Loucy (cell line): ENCODE data around the gene KIFC1.

Experiments used
- H2AFZ ChIP-seq: fragments of 200-600 bp; sonication (generic); 2 replicates; pipeline ENCODE4 v1.6.0; 2016; ENCODE audit warnings: antibody characterized with exemption, mild to moderate bottlenecking, low read length, moderate library complexity
- H3F3A ChIP-seq: fragments of 200-600 bp; 2 replicates; pipeline ENCODE4 v1.6.0; 2016; ENCODE audit warnings: antibody characterized with exemption, low read depth, mild to moderate bottlenecking
- H3K27me3 ChIP-seq: fragments of 200-600 bp; sonication (generic); 2 replicates; pipeline ENCODE4 v1.6.1; 2014; ENCODE audit warnings: low read length, mild to moderate bottlenecking; ENCODE audit not compliant: insufficient read depth, poor library complexity, severe bottlenecking
- H3K36me3 ChIP-seq: fragments of 200-600 bp; sonication (generic); 2 replicates; pipeline ENCODE4 v1.6.1; 2016; ENCODE audit warnings: low read length; ENCODE audit not compliant: insufficient read depth
- H3K4me1 ChIP-seq: fragments of 200-600 bp; sonication (generic); 2 replicates; pipeline ENCODE4 v1.5.1; 2014; ENCODE audit warnings: low read length, mild to moderate bottlenecking; ENCODE audit not compliant: insufficient read depth, poor library complexity, severe bottlenecking
- H3K4me2 ChIP-seq: fragments of 200-600 bp; sonication (generic); 2 replicates; pipeline ENCODE4 v1.6.0; 2014; ENCODE audit warnings: antibody characterized with exemption, low read length, low read depth, mild to moderate bottlenecking; ENCODE audit not compliant: poor library complexity, severe bottlenecking
- H3K4me3 ChIP-seq: fragments of 200-600 bp; sonication (generic); 2 replicates; pipeline ENCODE4 v1.5.1; 2014; ENCODE audit warnings: low read length, mild to moderate bottlenecking, mixed read lengths; ENCODE audit not compliant: poor library complexity, severe bottlenecking
- H3K79me2 ChIP-seq: fragments of 200-600 bp; sonication (generic); 2 replicates; pipeline ENCODE4 v1.6.1; 2014; ENCODE audit warnings: low read length; ENCODE audit not compliant: insufficient read depth
- H3K9ac ChIP-seq: fragments of 200-600 bp; sonication (generic); 2 replicates; pipeline ENCODE4 v1.6.0; 2014; ENCODE audit warnings: mild to moderate bottlenecking, low read depth, low read length, moderate library complexity; ENCODE audit not compliant: poor library complexity, severe bottlenecking
- H3K9me2 ChIP-seq: fragments of 200-600 bp; sonication (generic); replicated peaks from 2 replicates; pipeline ENCODE4 v1.6.1; 2016; ENCODE audit warnings: low read depth, low read length, mixed read lengths
- H3K9me3 ChIP-seq: fragments of 200-600 bp; sonication (generic); 2 replicates; pipeline ENCODE4 v1.6.1; 2014; ENCODE audit warnings: mild to moderate bottlenecking, antibody characterized with exemption, low read length, low read depth; ENCODE audit not compliant: insufficient read depth
- H4K20me1 ChIP-seq: fragments of 200-600 bp; sonication (generic); 2 replicates; pipeline ENCODE4 v1.6.0; 2014; ENCODE audit warnings: antibody characterized with exemption, low read length, mild to moderate bottlenecking; ENCODE audit not compliant: insufficient read depth, poor library complexity, severe bottlenecking
- EZH2phosphoT487 ChIP-seq: fragments of 200-600 bp; IDR thresholded peaks from 2 replicates; pipeline ENCODE4 v1.6.1; 2018; ENCODE audit warnings: antibody characterized with exemption, mild to moderate bottlenecking, moderate library complexity, borderline replicate concordance
- TF ChIP-seq, protein P1 (sequence below): fragments of 200-600 bp; sonication (generic); conservative IDR thresholded peaks from 2 replicates; pipeline ENCODE4 v1.5.1; 2014; ENCODE audit warnings: mild to moderate bottlenecking, antibody characterized with exemption, low read length

The KIFC1 gene

GRCh38 chr6:33440649-33441309, 49.2 kb downstream of the KIFC1 start:
- Histone ChIP-seq H3K79me2 (no peaks in the 10 kb centered on the region), H3K4me2 (no peak overlapping the region), H3K36me3 (peaks cover 48% of the 10 kb centered on the region; the same call in 1 of the 2 replicates), H3K4me1 (no peaks in the 10 kb centered on the region), H3K9me3 (no peaks in the 10 kb centered on the region), H3F3A (no peaks in the 10 kb centered on the region), H2AFZ (no peak overlapping the region), H3K27me3 (no peaks in the 10 kb centered on the region), H4K20me1 (no peaks in the 10 kb centered on the region), H3K4me3 (no peak overlapping the region), H3K9me2 (no peaks in the 10 kb centered on the region), H3K9ac (no peak overlapping the region)
- no peak for TF ChIP-seq EZH2phosphoT487
- TF ChIP-seq, protein P1, sequence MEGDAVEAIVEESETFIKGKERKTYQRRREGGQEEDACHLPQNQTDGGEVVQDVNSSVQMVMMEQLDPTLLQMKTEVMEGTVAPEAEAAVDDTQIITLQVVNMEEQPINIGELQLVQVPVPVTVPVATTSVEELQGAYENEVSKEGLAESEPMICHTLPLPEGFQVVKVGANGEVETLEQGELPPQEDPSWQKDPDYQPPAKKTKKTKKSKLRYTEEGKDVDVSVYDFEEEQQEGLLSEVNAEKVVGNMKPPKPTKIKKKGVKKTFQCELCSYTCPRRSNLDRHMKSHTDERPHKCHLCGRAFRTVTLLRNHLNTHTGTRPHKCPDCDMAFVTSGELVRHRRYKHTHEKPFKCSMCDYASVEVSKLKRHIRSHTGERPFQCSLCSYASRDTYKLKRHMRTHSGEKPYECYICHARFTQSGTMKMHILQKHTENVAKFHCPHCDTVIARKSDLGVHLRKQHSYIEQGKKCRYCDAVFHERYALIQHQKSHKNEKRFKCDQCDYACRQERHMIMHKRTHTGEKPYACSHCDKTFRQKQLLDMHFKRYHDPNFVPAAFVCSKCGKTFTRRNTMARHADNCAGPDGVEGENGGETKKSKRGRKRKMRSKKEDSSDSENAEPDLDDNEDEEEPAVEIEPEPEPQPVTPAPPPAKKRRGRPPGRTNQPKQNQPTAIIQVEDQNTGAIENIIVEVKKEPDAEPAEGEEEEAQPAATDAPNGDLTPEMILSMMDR = no peak

DNA sequence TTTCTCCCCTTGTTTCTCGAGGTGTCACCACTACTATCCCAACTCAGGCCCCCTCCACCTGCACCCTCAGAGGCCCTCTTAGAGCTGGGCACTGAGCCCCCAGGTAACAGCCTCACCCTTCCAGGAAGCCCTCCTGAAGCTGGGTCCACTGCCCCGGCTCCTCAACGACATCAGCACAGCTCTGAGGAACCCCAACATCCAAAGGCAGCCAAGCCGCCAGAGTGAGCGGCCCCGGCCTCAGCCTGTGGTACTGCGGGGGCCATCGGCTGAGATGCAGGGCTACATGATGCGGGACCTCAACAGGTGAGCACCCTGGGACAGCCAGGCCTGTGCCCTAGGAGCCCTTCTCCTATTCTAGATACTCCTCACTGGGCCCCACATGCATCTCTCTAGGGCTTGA, 49.8 kb downstream of the KIFC1 start:
- no peaks in the 10 kb centered on the region for H3K4me1 ChIP-seq
- no peaks in the 10 kb centered on the region for H3F3A ChIP-seq
- H3K9me3 ChIP-seq = no peaks in the 10 kb centered on the region
- no peaks in the 10 kb centered on the region for H3K9me2 ChIP-seq
- no peak overlapping the region for H3K4me3 ChIP-seq
- H4K20me1 ChIP-seq = no peaks in the 10 kb centered on the region
- peaks cover 46% of the 10 kb centered on the region; the same call in 1 of the 2 replicates for H3K36me3 ChIP-seq
- TF ChIP-seq EZH2phosphoT487 = no peak
- TF ChIP-seq, protein P1 = no peak
- H2AFZ ChIP-seq = no peak overlapping the region
- H3K79me2 ChIP-seq = no peaks in the 10 kb centered on the region
- no peak overlapping the region for H3K9ac ChIP-seq
- H3K27me3 ChIP-seq = no peaks in the 10 kb centered on the region
- no peak overlapping the region for H3K4me2 ChIP-seq

DNA sequence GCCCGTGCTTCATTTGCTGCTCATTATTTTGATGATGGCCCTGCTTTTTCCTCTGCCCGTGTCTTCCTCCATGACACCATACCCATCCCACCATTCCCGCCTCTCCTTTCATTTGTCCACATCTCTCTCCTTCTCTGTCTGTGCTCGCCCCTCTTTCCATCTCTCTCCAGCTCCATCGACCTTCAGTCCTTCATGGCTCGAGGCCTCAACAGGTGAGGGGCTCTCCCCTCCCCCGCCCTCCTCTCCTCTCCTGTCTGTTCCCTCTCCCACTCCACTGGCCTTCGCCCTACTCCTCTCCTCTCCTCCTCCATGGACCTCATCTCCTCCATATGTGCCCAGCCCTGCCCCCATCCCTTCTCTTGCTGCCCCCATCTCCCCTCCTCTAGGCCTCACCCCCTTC, 50.7 kb downstream of the KIFC1 start:
- H3K27me3 ChIP-seq = no peaks in the 10 kb centered on the region
- H4K20me1 ChIP-seq = no peaks in the 10 kb centered on the region
- no peak overlapping the region for H3K4me3 ChIP-seq
- no peaks in the 10 kb centered on the region for H3F3A ChIP-seq
- no peaks in the 10 kb centered on the region for H3K4me1 ChIP-seq
- H3K9ac ChIP-seq = no peak overlapping the region
- H3K79me2 ChIP-seq = no peaks in the 10 kb centered on the region
- no peaks in the 10 kb centered on the region for H3K9me2 ChIP-seq
- no peak overlapping the region for H2AFZ ChIP-seq
- TF ChIP-seq EZH2phosphoT487 = no peak
- TF ChIP-seq, protein P1 = no peak
- H3K9me3 ChIP-seq = no peaks in the 10 kb centered on the region
- H3K36me3 ChIP-seq = peaks cover 44% of the 10 kb centered on the region; the same call in 1 of the 2 replicates
- H3K4me2 ChIP-seq = no peak overlapping the region
